ELR (cell line): ENCODE measurements around the gene SPNS3.
A peak's percentile ranks its signal among the peaks of the same experiment; 100 is the strongest.

ENCODE experiments used
- DNase-seq: peaks from one replicate; pipeline ENCODE4 v3.0.0-alpha.2; 2015; ENCODE audit warnings: low read depth

The SPNS3 gene

GRCh38 chr17:4488989-4489595 lies 55.4 kb downstream of the SPNS3 start:
- DNase-seq, result no peak

- no peak for DNase-seq
These were observed 56.4 kb downstream of the SPNS3 start for GRCh38 chr17:4490109-4490591.

DNA sequence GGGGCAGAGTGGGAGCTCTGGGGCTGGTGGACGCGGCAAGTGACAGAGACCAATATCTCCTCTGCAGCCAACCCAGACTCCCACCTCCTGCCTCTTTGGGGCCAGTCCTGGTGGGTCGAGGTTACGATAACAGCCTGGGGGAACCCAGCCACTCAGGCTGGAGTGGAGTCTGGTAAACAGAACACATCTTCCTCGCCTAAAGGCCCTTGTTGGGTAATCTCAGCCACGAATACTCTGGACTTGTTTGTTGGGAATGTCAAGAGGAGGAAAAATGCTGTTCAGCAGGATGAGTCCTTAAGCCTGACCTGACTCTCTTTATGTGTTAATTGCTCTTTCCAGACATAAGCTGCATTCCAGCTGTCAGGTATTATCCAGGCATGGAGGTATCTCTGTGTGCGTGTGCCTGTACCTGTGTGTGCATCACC lies 56.9 kb downstream of the SPNS3 start:
- DNase-seq, result no peak

DNA sequence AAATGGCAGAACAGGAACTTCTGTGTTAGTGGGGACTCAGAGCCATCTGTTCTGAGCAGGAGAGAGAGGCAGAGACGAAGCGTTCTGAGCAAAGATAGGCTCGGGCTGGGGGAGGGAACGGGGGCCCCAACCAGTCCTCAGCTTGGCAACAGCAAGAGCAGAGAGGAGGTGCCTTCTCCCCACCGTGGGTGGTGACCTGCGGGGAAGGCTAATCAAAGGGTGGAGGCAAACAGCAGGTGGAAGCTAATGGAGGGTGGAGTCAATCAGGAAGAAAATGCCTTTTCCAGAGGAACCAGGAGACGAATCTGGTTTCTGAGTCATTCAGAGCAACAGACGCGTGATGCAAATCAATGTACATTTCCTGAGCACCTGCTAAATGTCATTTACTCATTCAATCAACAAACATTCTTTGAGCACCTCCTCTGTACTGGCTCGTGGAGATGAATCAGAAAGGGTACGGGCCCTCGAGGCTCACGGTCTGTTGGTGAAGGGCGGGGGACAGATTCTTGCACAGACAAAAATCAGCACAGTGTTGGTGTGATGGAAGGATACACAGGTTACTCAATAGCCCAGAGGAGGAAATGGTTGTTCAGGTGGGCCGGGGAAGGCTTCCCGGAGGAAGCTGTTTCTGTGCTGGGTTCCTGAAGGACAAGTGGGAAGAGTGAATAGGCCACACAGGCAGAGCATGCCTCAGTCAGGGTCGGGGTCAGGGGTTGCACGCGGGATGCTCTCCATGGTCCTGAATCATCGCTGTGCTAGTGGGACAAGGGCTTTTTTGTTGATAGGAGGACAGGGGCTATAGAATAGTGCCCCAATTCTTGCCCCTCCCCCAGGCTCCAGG lies 59.2 kb downstream of the SPNS3 start:
- peak; percentile 55 for DNase-seq

DNA sequence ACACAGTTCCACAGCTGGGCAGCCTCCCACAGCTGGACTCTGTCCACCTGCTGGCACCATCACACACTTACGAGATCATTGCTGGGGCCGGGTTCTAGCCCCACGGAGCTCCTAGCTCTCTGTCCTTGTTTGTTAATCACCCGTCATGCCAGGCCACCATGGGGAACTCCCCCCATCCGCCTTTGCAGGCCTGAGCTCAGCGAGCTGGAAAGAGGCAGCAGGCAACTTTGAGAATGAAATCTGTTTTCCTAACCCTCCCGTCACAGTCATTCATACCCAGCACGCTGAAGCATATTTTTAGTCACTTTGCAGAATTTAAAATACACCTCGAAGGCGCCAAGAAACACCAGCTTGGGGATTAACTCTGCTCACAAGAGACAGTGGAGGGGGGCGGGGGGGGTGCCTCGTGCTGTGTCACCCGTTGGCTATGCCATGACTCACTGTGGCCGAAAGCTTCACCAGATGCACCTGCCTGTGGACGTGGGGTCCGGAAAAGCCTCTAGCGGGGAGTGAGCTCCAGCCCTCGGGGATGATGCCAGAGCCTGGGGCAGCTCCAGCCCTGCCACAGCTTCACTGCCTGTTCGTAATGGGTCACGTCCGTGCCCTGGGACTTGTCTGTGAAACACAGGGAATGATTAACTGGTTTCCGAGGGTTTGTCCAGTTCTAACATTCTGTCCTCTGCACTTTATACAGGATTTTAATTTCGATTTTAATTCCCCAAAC lies 63.5 kb downstream of the SPNS3 start:
- DNase-seq, result peak; percentile 77

GRCh38 chr17:4498461-4499397 lies 65.0 kb downstream of the SPNS3 start, which contains the start of gene SPNS2:
Gene SPNS2, plus strand, starts transcription at chr17:4498881. Its CDS starts 167 bp downstream, at chr17:4499048.
- DNase-seq, result peak; percentile 35

DNA sequence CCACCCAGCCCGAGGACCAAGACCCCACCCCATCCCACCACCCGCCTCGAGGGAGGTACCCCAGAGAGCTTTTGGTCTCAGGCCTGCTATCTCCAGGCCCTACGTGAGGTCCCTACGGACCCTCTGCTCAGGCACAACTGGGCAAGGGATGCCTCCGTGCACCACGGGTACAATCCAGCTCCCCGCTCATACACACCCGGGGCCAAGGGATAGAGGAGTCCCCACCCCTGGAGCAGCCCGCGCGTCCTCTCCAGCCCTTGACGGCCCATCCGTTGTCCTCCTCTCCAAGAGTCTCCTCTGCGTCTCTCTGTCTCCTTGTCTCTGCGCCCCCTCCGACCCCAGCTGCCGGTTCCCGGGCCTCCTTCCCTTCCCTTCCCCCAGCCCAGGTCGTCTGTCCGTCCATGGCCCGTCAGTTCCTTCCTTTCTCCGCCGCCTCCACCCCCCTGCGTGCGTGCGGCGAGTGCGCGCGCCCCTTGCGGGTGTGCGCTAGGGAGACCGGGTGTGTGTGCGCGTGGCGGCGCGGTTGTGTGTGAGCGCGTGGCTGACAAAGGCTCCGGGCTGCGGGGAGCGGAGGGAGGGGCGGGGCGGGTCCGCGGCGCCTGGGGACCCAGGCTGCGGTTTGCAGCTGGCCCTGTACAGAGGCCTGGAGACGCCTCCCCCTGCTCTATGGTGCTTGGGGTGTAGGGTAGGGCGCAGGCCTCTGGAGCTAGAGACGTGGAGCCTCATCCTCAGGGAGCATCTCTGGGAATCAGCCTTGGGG lies 65.9 kb downstream of the SPNS3 start:
- DNase-seq, result no peak

- DNase-seq, result no peak
These were observed 66.4 kb downstream of the SPNS3 start for GRCh38 chr17:4500191-4500571.

DNA sequence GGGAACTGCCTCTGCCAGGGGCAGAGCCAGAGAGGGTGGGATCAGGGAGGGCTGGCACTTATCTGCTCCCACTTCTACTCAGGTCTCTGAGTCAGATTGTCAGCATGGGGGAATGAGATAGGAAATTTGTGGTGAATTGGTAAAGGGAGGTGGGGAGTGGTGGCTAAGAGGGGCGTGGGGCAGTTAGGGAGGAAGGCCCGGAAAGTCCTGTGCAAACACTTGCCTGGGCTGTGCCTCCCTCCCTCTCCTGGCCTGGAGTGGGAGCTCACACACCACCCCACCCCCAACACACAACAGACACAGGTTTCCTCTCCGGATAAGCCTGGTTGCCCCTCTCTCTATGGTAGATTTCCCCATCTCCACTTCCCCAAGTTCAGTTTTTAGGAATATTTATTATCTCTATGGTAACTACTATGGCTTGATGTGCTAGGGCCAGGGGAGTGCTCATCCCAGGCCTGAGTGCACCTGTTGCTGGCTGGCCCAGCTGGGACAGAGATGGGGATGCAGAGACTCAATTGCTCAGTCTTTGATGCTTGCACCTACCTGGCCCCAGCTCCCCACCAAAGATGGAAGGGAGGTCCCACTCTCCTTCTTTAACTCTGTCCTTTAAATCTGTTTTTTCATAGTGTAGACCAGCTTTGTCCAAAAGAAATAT lies 67.7 kb downstream of the SPNS3 start:
- no peak for DNase-seq

DNA sequence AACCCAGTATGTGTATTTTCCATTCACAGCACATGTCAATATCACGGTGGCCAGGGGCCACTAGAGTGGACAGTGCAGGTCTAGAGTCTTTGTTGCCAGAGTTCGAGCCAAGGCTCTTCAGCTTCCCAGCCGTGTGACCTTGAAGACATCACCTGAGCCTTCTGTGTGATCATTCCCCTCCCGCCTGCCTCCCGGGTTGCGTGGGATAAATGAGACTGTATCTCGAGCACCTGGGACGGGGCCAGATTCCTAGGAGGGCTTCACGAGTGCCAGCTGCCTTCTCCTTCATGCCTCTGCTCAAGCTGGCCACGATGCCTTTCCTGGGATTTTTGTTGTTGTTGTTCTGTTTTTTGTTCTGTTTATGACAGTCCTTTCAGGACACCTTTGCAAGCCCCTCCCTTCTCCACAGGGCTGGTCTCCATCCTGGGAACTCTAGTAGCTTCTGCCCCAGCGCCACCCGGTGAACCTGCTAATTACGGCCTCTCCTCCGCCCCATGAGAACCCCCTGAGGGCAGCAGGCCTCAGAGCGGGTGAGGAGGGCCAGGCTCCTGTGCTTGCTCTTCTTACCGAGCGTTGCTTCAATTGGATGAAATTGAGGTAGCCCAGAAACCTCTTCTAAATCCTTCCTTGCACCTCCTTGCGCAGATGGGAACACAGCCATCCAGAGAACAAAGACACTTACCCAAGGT lies 68.9 kb downstream of the SPNS3 start:
- DNase-seq, result no peak

GRCh38 chr17:4503283-4504025 lies 69.7 kb downstream of the SPNS3 start:
- no peak for DNase-seq

- no peak for DNase-seq
These were observed 70.4 kb downstream of the SPNS3 start for GRCh38 chr17:4504188-4504587.

DNA sequence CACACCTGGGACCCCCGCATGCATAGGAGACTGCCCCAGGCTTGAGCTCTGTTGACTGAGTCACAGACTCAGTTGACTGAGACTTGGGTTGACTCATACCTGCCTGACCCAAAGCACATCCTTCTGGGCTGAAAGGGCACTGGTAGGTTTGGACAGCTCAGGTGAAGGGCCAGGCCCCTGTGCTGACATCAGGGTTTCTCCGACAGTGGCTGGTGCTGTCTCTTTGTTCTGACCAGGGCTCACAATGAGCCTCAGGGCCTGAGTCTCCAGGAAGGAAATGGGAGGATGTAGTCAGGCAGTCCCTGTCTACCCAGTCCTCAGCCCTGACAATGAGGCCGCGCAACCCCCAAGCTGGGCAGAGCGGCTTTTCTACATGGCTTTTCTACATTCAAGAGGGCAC lies 71.4 kb downstream of the SPNS3 start:
- DNase-seq, result no peak

- no peak for DNase-seq
These were observed 72.6 kb downstream of the SPNS3 start for GRCh38 chr17:4506175-4506813.

DNA sequence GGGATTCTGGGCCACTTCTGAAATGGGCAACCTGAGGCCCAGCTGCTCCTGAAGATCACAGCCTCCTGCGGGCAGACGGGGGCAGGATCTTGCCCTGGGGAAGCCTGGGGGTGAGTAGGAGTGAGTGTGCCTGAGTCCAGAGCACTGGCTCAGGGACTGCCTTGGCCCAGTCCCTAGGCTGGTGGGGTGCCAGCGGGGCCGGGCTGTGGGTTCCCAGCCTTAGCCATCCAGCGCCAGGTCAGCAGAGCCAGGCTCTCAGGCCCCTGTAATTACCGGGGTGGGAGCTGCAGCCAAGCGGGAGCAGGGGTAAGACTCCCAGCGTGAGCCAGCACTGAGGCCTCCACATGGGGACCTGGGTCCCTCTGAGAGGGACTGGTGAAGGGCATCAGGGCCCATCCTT lies 73.2 kb downstream of the SPNS3 start:
- no peak for DNase-seq

GRCh38 chr17:4507361-4508111 lies 73.8 kb downstream of the SPNS3 start:
- DNase-seq, result no peak

GRCh38 chr17:4508207-4508606 lies 74.5 kb downstream of the SPNS3 start:
- no peak for DNase-seq

DNA sequence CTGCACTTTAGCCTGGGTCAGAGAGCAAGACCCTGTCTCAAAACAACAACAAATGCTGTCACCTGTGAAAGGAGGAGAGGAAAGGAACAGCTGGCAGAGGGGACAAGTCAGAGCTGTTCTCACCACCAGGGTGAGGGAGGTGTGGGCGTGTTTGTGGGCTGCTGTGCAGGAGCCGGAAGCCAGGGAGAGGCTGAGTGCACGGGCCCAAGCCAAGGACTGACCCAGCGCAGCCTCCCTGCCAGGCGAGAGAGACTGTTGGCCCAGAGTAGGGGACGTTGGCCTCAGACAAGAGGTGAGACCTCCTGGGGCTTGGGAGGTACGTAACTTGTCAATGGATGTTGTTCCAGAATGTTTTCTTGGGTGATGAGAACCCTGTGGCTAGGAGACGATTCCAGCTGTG lies 75.7 kb downstream of the SPNS3 start:
- DNase-seq, result no peak
